ENCODE results near the gene BBS7.

DNA sequence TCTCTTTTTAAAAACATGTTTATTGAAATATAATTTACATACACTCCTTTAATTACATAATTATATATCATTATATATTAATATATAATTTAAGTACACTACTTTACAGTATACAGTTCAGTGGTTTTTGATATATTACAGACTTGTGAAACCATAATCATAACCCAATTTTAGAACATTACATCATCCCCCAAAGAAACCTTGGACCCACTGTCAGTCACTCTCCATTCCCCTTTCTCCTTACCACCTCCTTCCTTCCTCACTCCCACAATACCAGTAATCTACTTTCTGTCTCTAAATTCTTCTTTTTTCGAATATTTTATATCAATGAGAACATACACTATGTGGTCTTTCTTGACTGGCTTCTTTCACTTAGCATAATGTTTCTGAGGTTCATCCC, 87.1 kb downstream of the BBS7 start:
- TF ChIP-seq, protein P1, sequence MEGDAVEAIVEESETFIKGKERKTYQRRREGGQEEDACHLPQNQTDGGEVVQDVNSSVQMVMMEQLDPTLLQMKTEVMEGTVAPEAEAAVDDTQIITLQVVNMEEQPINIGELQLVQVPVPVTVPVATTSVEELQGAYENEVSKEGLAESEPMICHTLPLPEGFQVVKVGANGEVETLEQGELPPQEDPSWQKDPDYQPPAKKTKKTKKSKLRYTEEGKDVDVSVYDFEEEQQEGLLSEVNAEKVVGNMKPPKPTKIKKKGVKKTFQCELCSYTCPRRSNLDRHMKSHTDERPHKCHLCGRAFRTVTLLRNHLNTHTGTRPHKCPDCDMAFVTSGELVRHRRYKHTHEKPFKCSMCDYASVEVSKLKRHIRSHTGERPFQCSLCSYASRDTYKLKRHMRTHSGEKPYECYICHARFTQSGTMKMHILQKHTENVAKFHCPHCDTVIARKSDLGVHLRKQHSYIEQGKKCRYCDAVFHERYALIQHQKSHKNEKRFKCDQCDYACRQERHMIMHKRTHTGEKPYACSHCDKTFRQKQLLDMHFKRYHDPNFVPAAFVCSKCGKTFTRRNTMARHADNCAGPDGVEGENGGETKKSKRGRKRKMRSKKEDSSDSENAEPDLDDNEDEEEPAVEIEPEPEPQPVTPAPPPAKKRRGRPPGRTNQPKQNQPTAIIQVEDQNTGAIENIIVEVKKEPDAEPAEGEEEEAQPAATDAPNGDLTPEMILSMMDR (conservative IDR thresholded peaks at IDR 0.05; ENCODE audit: low read depth in 2 of 2), result no peak
- TF ChIP-seq EZH2 (IDR thresholded peaks at IDR 0.05; ENCODE audit: low read depth, unreplicated experiment) (no peak), STAT1 (IDR thresholded peaks at IDR 0.05; ENCODE audit: unreplicated experiment) (no peak), ZNF331 (CRISPR knock-in tag; IDR thresholded peaks at IDR 0.05; ENCODE audit: low read depth) (no peak), POLR2AphosphoS5 (IDR thresholded peaks at IDR 0.05; ENCODE audit: low read depth) (no peak), JUNB (IDR thresholded peaks at IDR 0.05; ENCODE audit: unreplicated experiment) (no peak), REST (IDR thresholded peaks at IDR 0.05; ENCODE audit: unreplicated experiment) (no peak), EZH2phosphoT487 (IDR thresholded peaks at IDR 0.05; ENCODE audit: unreplicated experiment) (no peak), ZNF114 (CRISPR knock-in tag; IDR thresholded peaks at IDR 0.05) (no peak), CREB1 (CRISPR knock-in tag; IDR thresholded peaks at IDR 0.05; ENCODE audit: low read depth) (no peak), NANOG (IDR thresholded peaks at IDR 0.05; ENCODE audit: borderline replicate concordance) (no peak)
- TF ChIP-seq, protein P2, sequence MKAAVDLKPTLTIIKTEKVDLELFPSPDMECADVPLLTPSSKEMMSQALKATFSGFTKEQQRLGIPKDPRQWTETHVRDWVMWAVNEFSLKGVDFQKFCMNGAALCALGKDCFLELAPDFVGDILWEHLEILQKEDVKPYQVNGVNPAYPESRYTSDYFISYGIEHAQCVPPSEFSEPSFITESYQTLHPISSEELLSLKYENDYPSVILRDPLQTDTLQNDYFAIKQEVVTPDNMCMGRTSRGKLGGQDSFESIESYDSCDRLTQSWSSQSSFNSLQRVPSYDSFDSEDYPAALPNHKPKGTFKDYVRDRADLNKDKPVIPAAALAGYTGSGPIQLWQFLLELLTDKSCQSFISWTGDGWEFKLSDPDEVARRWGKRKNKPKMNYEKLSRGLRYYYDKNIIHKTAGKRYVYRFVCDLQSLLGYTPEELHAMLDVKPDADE (IDR thresholded peaks at IDR 0.05), result no peak
